ENCODE data around the gene WSB2.
A peak's percentile ranks its signal among the peaks of the same experiment; 100 is the strongest.

The WSB2 gene

DNA sequence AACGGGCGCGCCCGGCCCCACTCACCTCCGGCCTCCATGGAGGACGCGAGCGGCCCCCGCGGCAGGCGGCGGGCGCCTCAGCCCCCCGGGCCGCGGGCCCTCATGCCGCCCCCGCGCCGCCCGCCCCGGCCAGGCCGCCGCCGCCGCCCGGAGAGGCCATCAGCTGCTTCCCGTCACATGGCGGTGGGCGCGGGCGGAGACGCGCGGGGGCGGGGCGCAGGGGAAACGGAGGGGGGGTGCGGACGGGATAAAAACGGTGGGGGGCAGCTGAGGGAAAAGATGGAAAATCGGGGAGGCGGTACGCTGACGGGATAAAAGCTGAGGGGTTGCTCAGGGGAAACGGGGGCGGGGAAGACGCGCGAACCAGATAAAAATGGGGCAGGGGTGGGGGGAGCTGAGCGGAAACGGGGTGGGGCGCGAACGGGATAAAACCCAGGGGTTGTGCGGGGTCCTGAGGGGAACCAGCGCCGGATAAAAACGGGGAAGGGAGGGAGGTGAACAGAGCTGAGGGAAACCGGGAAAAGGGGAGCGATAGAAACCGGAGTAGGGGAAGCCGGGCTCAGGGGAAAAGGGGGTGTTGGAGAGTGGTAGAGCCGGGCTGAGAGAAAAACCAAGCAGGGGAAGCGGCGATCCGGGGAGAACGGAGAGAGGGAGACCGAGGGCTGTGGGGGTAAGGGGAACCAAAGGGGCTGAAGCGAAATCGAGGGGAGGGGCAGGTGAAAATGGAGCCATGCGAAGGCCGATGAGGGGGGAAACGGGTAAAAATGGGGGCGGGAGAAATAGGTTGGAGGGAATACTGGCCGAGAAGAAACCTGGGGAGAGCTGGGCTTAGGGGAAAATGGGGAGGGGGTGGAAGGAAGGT, at the start of gene WSB2:
TSS of gene WSB2 (minus strand) at position 169 of the 862 bp plus-strand sequence. CDS start at position 38, 131 bp downstream.
- H3K4me1 ChIP-seq (ENCODE audit: control insufficient read depth, insufficient read depth, low read length): peaks cover 5% of the 10 kb centered on the region

DNA sequence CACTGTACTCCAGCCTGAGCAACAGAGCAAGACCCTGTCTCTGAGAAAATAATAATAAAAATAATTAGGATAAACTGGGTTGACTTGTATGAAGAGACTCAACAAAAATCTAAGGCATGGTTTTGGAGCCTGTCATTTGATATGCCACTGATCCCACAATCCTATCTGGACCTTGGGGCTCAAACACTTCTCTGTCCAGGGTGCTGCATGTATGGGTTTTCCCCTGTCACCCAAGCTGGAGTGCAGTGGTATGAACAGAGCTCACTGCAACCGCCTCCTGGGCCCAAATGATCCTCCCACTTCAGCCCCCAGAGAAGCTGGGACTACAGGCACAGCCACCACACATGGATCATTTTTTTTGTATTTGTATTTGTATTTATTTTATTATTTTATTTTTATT, 48.1 kb upstream of the WSB2 start:
- Histone ChIP-seq H3K27ac (ENCODE audit: low read depth, low read length) (no peak overlapping the region), H3K36me3 (ENCODE audit: control insufficient read depth, insufficient read depth, low read length) (no peaks in the 10 kb centered on the region), H3K4me1 (ENCODE audit: control insufficient read depth, insufficient read depth, low read length) (no peaks in the 10 kb centered on the region), H3K9ac (ENCODE audit: low read length) (no peak overlapping the region), H3K4me3 (ENCODE audit: low read length) (no peak overlapping the region), H3K27me3 (ENCODE audit: control insufficient read depth, insufficient read depth, low read length) (no peaks in the 10 kb centered on the region)

More for the DNA sequence above, at the start of gene WSB2:
- Histone ChIP-seq H3K36me3 (ENCODE audit: control insufficient read depth, insufficient read depth, low read length) (no peaks in the 10 kb centered on the region), H3K9ac (ENCODE audit: low read length) (peak within 1 kb of the TSS; percentile 88), H3K27ac (ENCODE audit: low read depth, low read length) (peak within 1 kb of the TSS; percentile 96), H3K27me3 (ENCODE audit: control insufficient read depth, insufficient read depth, low read length) (no peaks in the 10 kb centered on the region), H3K4me3 (ENCODE audit: low read length) (peak within 1 kb of the TSS; percentile 93)

DNA sequence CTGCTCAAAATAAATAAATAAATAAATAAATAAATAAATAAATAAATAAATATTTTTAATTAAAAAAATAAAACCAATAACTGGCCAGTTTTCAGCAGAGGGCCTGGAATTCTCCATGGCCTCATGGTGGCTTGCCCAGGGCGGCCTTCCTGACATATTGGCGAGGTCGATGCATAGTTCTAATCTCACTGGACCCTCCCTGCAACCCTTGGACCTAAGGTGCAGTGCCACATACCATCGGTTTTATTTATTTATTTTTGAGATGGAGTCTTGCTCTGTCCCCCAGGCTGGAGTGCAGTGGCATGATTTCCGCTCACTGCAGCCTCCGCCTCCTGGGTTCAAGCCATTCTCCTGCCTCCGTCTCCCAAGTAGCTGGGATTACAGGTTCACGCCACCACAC, 46.7 kb upstream of the WSB2 start:
- Histone ChIP-seq H3K27ac (ENCODE audit: low read depth, low read length) (no peak overlapping the region), H3K36me3 (ENCODE audit: control insufficient read depth, insufficient read depth, low read length) (no peaks in the 10 kb centered on the region), H3K9ac (ENCODE audit: low read length) (no peak overlapping the region), H3K4me3 (ENCODE audit: low read length) (no peak overlapping the region), H3K4me1 (ENCODE audit: control insufficient read depth, insufficient read depth, low read length) (no peaks in the 10 kb centered on the region), H3K27me3 (ENCODE audit: control insufficient read depth, insufficient read depth, low read length) (no peaks in the 10 kb centered on the region)

DNA sequence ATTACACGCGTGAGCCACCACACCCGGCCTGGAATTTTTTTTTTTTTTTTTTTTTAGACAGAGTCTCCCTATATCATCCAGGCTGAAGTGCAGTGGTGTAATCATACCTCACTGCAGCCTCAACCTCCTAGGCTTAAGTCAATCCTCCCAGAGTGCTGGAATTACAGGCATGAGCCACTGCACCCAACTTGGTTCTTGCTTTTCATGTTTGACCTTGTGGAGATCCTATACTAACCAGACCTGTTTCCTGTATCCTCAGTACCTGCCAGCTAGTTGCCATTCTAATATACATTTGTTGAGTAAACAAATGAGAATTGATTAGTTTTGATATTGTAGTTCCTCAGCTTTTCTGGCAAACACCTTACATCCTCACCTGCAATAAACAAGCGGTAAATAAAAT, 46.0 kb upstream of the WSB2 start:
- no peak overlapping the region for H3K27ac ChIP-seq (ENCODE audit: low read depth, low read length)
- no peaks in the 10 kb centered on the region for H3K36me3 ChIP-seq (ENCODE audit: control insufficient read depth, insufficient read depth, low read length)
- H3K9ac ChIP-seq (ENCODE audit: low read length): no peak overlapping the region
- H3K4me1 ChIP-seq (ENCODE audit: control insufficient read depth, insufficient read depth, low read length): no peaks in the 10 kb centered on the region
- no peak overlapping the region for H3K4me3 ChIP-seq (ENCODE audit: low read length)
- no peaks in the 10 kb centered on the region for H3K27me3 ChIP-seq (ENCODE audit: control insufficient read depth, insufficient read depth, low read length)

DNA sequence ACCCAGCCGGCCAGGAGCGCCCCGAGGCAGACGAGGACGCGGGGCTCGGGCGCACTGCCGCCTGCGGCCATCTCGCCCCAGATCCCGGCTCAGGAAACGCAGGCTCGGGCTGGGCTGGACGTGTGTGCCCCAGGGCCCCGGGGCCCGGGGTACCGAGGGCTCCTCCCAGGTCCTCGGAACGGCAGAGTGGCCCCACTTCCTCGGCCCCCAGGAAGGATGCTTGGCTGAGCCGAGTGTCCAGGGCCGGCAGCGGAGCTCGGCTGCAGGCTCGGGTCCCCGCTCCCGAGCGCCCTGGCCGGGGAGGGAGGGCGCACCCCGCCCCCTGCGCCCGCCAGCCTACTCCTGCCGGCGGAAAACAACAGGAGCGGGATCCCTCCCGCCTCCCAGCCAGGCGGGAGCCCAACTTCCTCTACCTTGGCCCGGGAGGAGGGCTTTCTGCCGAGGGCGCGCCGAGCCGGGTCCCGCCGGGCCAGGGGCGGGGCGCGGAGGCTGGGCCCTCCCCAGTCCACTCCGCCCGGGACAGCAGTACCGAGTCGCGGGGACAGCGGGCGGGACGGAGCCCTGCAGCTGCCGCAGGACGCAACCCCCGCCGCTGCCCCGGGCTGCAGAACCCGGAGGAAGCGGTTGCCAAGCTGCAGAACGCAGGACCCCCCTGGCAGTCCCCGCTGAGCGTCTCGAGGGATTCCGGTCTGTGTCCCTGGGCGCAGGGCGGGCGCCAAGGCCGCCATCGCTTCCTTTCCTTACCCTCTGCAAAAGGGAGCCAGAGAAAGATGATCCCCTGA, 42.8 kb upstream of the WSB2 start, which contains the start of gene VSIG10:
TSS of gene VSIG10 (minus strand) at position 411 of the 782 bp plus-strand sequence. CDS start at position 71, 340 bp downstream.
- Histone ChIP-seq H3K27me3 (ENCODE audit: control insufficient read depth, insufficient read depth, low read length) (no peaks in the 10 kb centered on the region), H3K4me3 (ENCODE audit: low read length) (peak within 1 kb of the TSS; percentile 88), H3K4me1 (ENCODE audit: control insufficient read depth, insufficient read depth, low read length) (no peaks in the 10 kb centered on the region), H3K9ac (ENCODE audit: low read length) (peak within 1 kb of the TSS; percentile 51), H3K27ac (ENCODE audit: low read depth, low read length) (peak within 1 kb of the TSS; percentile 66), H3K36me3 (ENCODE audit: control insufficient read depth, insufficient read depth, low read length) (no peaks in the 10 kb centered on the region)

DNA sequence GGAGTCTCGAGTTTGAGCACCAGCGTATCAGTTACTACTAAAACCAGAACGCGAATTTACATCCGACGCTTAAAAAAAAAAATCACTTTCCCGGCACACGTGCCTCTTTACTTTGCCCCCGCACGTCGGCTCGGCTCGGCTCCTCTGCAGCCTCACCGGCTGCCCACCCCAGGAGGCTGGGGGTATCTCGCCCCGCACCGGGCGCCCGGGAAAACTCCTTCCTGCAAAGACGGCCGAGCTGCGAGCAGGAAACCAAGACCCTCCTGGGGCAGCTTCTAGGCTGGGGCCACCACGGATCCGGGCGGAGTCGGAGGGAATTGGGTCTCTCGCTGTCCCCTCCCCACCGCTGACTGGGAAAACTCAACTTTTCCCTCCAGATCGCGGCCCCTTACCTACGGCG, 42.2 kb upstream of the WSB2 start:
- H3K9ac ChIP-seq (ENCODE audit: low read length): peak overlapping the region; percentile 1
- peak overlapping the region; percentile 66 for H3K27ac ChIP-seq (ENCODE audit: low read depth, low read length)
- H3K4me1 ChIP-seq (ENCODE audit: control insufficient read depth, insufficient read depth, low read length): no peaks in the 10 kb centered on the region
- no peaks in the 10 kb centered on the region for H3K36me3 ChIP-seq (ENCODE audit: control insufficient read depth, insufficient read depth, low read length)
- H3K27me3 ChIP-seq (ENCODE audit: control insufficient read depth, insufficient read depth, low read length): no peaks in the 10 kb centered on the region
- H3K4me3 ChIP-seq (ENCODE audit: low read length): peak overlapping the region; percentile 88

DNA sequence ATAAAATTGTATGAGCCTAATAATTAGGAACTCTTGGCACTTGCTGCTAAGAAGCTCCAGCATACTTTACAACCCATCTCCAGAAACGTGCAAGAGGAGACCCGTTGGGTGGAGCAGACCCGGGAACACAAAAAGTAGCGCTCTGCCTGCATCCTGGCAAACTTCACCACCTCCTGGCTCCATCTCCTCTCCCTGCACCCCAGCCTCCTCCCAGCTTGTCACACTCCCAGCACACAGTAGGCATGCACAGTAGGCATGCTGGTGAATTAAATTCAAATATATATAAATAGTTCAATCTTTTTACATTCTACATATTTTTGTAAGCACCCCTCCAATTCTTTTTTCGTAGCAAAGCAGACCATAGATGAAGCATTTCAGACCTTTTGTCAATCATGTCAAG, 41.6 kb upstream of the WSB2 start:
- no peaks in the 10 kb centered on the region for H3K27me3 ChIP-seq (ENCODE audit: control insufficient read depth, insufficient read depth, low read length)
- H3K4me3 ChIP-seq (ENCODE audit: low read length): peak overlapping the region; percentile 88
- no peaks in the 10 kb centered on the region for H3K4me1 ChIP-seq (ENCODE audit: control insufficient read depth, insufficient read depth, low read length)
- no peaks in the 10 kb centered on the region for H3K36me3 ChIP-seq (ENCODE audit: control insufficient read depth, insufficient read depth, low read length)
- no peak overlapping the region for H3K9ac ChIP-seq (ENCODE audit: low read length)
- no peak overlapping the region for H3K27ac ChIP-seq (ENCODE audit: low read depth, low read length)

DNA sequence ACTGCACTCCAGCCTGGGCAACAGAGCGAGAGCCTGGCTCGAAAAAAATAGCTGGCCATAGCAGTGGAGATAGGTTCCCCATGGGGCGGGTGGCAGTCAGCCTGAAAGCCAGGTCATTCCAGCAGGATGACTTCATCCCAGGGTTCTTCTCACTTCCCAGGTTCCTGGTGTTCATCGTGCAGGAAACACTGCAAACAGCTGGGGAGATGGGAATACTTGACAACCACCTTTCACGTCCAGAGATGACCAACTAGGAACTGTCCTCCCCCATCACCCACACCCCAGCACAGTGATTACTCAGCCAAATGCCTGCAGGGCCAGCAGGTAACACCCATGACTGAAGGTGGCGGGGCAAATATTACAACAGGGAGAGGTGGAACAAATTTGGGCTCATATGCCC, 41.1 kb upstream of the WSB2 start:
- no peak overlapping the region for H3K27ac ChIP-seq (ENCODE audit: low read depth, low read length)
- no peak overlapping the region for H3K4me3 ChIP-seq (ENCODE audit: low read length)
- H3K9ac ChIP-seq (ENCODE audit: low read length): no peak overlapping the region
- no peaks in the 10 kb centered on the region for H3K36me3 ChIP-seq (ENCODE audit: control insufficient read depth, insufficient read depth, low read length)
- no peaks in the 10 kb centered on the region for H3K27me3 ChIP-seq (ENCODE audit: control insufficient read depth, insufficient read depth, low read length)
- H3K4me1 ChIP-seq (ENCODE audit: control insufficient read depth, insufficient read depth, low read length): no peaks in the 10 kb centered on the region

DNA sequence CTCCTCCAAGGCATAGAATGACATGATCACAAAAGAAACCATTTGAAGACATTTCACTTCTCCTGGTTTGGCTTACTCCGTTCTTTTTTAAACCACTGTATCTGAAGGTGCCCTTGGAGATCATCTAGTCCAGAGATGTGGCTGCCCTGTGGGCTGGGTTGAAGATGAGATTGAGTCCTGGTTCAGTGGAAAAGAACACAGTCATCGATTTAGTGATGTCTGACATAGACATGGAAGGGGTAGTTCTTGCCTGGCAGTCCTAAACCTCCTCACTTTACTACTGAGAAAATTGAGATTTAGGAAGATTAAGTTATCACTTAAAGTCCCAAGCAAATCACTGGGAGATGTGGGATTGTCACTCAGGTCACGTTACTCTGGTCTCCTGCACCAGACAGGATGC, 40.1 kb upstream of the WSB2 start:
- H3K9ac ChIP-seq (ENCODE audit: low read length): no peak overlapping the region
- no peaks in the 10 kb centered on the region for H3K27me3 ChIP-seq (ENCODE audit: control insufficient read depth, insufficient read depth, low read length)
- no peak overlapping the region for H3K4me3 ChIP-seq (ENCODE audit: low read length)
- no peaks in the 10 kb centered on the region for H3K4me1 ChIP-seq (ENCODE audit: control insufficient read depth, insufficient read depth, low read length)
- no peaks in the 10 kb centered on the region for H3K36me3 ChIP-seq (ENCODE audit: control insufficient read depth, insufficient read depth, low read length)
- no peak overlapping the region for H3K27ac ChIP-seq (ENCODE audit: low read depth, low read length)

DNA sequence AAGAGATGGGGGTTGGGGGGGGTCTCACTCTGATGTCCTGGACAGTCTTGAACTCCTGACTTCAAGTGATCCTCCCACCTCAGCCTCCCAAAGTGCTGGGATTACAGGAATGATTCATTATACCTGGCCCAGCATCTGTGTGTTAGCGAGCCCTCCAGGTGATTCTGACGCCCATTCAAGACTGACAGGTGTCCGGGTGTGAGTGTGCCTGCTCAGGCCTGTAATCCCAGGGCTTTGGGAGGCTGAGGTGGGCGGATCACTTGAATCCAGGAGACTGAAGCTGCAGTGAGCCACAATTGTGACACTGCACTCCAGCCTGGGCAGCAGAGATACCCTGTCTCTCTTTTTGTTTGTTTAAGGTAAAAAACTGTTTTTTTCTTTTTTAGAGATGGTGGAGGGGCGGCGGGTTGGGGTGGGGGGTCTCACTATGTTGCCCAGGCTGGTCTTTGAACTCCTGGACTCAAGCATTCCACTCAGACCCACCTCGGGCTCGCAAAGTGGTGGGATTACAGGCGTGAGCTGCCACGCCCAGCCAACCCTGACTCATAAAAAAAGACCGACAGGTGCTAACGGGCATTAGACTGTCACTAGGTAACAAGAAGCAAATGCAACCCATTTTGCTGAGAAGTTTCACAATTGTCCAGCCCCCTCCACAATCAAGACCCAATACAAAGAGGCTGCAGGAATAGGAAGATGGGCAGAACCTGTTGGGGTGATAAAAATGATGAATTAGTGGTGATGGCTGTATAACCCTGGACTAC, 38.1 kb upstream of the WSB2 start:
- Histone ChIP-seq H3K4me1 (ENCODE audit: control insufficient read depth, insufficient read depth, low read length) (no peaks in the 10 kb centered on the region), H3K36me3 (ENCODE audit: control insufficient read depth, insufficient read depth, low read length) (no peaks in the 10 kb centered on the region), H3K4me3 (ENCODE audit: low read length) (no peak overlapping the region), H3K27me3 (ENCODE audit: control insufficient read depth, insufficient read depth, low read length) (no peaks in the 10 kb centered on the region), H3K27ac (ENCODE audit: low read depth, low read length) (no peak overlapping the region), H3K9ac (ENCODE audit: low read length) (no peak overlapping the region)

DNA sequence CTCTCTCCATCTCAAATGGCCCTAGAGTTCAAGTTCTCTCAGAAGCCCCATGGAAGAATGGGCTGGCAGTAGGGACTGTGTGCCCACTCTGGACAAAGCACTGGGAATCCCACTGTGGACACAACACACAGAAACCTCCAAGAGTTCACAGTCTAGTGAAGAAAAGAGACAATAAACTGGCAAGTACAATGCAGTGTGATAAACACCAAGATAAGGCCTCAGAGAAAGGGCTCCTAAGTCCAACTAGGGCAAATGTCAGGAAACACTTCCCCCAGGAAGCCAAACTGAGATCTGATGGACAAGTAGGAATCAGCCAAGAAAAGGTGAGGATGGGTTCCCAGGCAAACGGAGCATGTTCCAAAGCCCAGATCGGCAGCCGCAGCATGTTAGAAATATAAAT, 37.4 kb upstream of the WSB2 start:
- no peaks in the 10 kb centered on the region for H3K4me1 ChIP-seq (ENCODE audit: control insufficient read depth, insufficient read depth, low read length)
- no peak overlapping the region for H3K4me3 ChIP-seq (ENCODE audit: low read length)
- H3K9ac ChIP-seq (ENCODE audit: low read length): no peak overlapping the region

DNA sequence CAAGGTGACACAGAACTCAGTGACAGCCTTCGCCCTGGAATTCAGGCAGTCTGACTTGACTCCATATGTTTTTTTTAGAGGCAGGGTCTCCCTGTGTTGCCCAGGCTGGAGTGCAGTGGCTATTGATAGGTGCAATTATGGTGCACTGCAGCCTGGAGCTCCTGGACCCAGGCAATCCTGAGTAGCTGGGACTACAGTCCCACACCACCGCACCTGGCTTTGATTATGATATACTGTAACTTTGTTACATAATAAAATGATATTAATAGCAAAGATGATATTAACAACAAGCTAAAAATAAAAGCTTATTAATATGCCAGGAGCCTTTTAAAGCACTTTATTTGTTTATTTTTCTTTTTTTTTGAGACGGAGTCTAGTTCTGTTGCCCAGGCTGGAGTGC, 33.1 kb upstream of the WSB2 start:
- no peak overlapping the region for H3K9ac ChIP-seq (ENCODE audit: low read length)
- H3K4me1 ChIP-seq (ENCODE audit: control insufficient read depth, insufficient read depth, low read length): no peaks in the 10 kb centered on the region
- H3K27ac ChIP-seq (ENCODE audit: low read depth, low read length): no peak overlapping the region
- no peak overlapping the region for H3K4me3 ChIP-seq (ENCODE audit: low read length)
- no peaks in the 10 kb centered on the region for H3K27me3 ChIP-seq (ENCODE audit: control insufficient read depth, insufficient read depth, low read length)
- no peaks in the 10 kb centered on the region for H3K36me3 ChIP-seq (ENCODE audit: control insufficient read depth, insufficient read depth, low read length)

More for the DNA sequence above, 37.4 kb upstream of the WSB2 start:
- no peak overlapping the region for H3K27ac ChIP-seq (ENCODE audit: low read depth, low read length)
- H3K27me3 ChIP-seq (ENCODE audit: control insufficient read depth, insufficient read depth, low read length): no peaks in the 10 kb centered on the region
- no peaks in the 10 kb centered on the region for H3K36me3 ChIP-seq (ENCODE audit: control insufficient read depth, insufficient read depth, low read length)

All from rectal smooth muscle tissue (tissue), 1 donor.